MM.1S (cell line): Measurements from ENCODE around the gene SPRED2.

Source experiments
- DNase-seq: peaks from one replicate; pipeline ENCODE4 v3.0.0-alpha.2; 2015
- H2AFZ ChIP-seq: fragments of 300-600 bp; sonication (generic); 2 replicates; pipeline ENCODE4 v1.6.0; 2016; ENCODE audit warnings: antibody characterized with exemption, low read length
- H3F3A ChIP-seq: fragments of 300-600 bp; sonication (generic); 2 replicates; pipeline ENCODE4 v1.6.1; 2016; ENCODE audit warnings: mild to moderate bottlenecking, antibody characterized with exemption, low read length, moderate library complexity, mixed read lengths; ENCODE audit not compliant: insufficient read depth
- H3K27ac ChIP-seq: fragments of 300-600 bp; sonication (generic); 2 replicates; pipeline ENCODE4 v1.5.1; 2016; ENCODE audit warnings: mild to moderate bottlenecking, low read length
- H3K27me3 ChIP-seq: fragments of 300-600 bp; sonication (generic); replicated peaks from 2 replicates; pipeline ENCODE4 v1.6.0; 2016; ENCODE audit warnings: low read length; ENCODE audit not compliant: insufficient read depth
- H3K36me3 ChIP-seq: fragments of 300-600 bp; sonication (generic); replicated peaks from 2 replicates; pipeline ENCODE4 v1.6.1; 2016; ENCODE audit warnings: mild to moderate bottlenecking, low read length, mixed read lengths; ENCODE audit not compliant: insufficient read depth
- H3K4me1 ChIP-seq: fragments of 300-600 bp; sonication (generic); 2 replicates; pipeline ENCODE4 v1.6.1; 2016; ENCODE audit warnings: low read length, mixed read lengths
- H3K4me2 ChIP-seq: fragments of 300-600 bp; sonication (generic); 2 replicates; pipeline ENCODE4 v1.6.0; 2016; ENCODE audit warnings: low read depth, low read length
- H3K4me3 ChIP-seq: fragments of 300-600 bp; sonication (generic); 2 replicates; pipeline ENCODE4 v1.5.1; 2016; ENCODE audit warnings: low read length, mixed read lengths
- H3K79me2 ChIP-seq: fragments of 300-600 bp; sonication (generic); 2 replicates; pipeline ENCODE4 v1.6.1; 2016; ENCODE audit warnings: mixed run types, low read length, mixed read lengths
- H3K9ac ChIP-seq: fragments of 300-600 bp; sonication (generic); 2 replicates; pipeline ENCODE4 v1.6.1; 2016; ENCODE audit warnings: low read length, mixed read lengths
- H3K9me2 ChIP-seq: fragments of 300-600 bp; sonication (generic); replicated peaks from 2 replicates; pipeline ENCODE4 v1.6.1; 2016; ENCODE audit warnings: mild to moderate bottlenecking, low read length, mixed read lengths; ENCODE audit not compliant: insufficient read depth
- H3K9me3 ChIP-seq: fragments of 300-600 bp; sonication (generic); replicated peaks from 2 replicates; pipeline ENCODE4 v1.6.1; 2016; ENCODE audit warnings: mild to moderate bottlenecking, low read length, mixed read lengths; ENCODE audit not compliant: insufficient read depth
- H4K20me1 ChIP-seq: fragments of 300-600 bp; sonication (generic); 2 replicates; pipeline ENCODE4 v1.6.1; 2016; ENCODE audit warnings: mild to moderate bottlenecking, low read length, moderate library complexity, mixed read lengths; ENCODE audit not compliant: insufficient read depth
- EZH2 ChIP-seq: fragments of 300-600 bp; sonication (generic); optimal IDR thresholded peaks from 2 replicates; pipeline ENCODE3; 2017; ENCODE audit warnings: low read depth, mild to moderate bottlenecking, antibody characterized with exemption, low read length, mixed read lengths
- EZH2phosphoT487 ChIP-seq: fragments of 300-600 bp; sonication (generic); IDR thresholded peaks from 2 replicates; pipeline ENCODE4 v1.6.1; 2018; ENCODE audit warnings: antibody characterized with exemption, low read length
- TF ChIP-seq, protein P1 (sequence below): fragments of 300-600 bp; sonication (generic); IDR thresholded peaks from 2 replicates; pipeline ENCODE4 v1.5.1; 2016; ENCODE audit warnings: antibody characterized with exemption, low read length, mixed read lengths

Gene SPRED2

DNA sequence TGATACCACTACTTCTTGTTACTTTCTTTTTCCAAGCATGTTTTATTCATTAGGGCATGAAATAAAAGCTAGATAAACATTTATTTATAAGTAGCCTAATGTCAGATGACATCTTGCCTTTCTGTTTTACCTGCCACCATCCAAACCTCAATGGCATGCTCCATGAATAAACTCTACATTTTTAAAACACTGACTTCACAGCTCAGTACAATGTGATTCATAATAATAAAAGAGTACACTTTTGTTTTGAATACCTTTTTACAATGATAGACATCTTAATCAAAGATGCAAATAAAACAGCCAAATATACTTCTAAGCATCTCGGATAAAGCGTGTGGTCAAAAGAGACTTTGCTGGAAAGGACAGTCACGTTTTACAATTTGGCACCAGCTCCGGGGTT lies 88.2 kb downstream of the SPRED2 start:
- TF ChIP-seq EZH2phosphoT487 (no peak), EZH2 (no peak)
- TF ChIP-seq, protein P1, sequence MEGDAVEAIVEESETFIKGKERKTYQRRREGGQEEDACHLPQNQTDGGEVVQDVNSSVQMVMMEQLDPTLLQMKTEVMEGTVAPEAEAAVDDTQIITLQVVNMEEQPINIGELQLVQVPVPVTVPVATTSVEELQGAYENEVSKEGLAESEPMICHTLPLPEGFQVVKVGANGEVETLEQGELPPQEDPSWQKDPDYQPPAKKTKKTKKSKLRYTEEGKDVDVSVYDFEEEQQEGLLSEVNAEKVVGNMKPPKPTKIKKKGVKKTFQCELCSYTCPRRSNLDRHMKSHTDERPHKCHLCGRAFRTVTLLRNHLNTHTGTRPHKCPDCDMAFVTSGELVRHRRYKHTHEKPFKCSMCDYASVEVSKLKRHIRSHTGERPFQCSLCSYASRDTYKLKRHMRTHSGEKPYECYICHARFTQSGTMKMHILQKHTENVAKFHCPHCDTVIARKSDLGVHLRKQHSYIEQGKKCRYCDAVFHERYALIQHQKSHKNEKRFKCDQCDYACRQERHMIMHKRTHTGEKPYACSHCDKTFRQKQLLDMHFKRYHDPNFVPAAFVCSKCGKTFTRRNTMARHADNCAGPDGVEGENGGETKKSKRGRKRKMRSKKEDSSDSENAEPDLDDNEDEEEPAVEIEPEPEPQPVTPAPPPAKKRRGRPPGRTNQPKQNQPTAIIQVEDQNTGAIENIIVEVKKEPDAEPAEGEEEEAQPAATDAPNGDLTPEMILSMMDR: no peak
- Histone ChIP-seq H3K4me1 (no peaks in the 10 kb centered on the region), H3K4me3 (no peak overlapping the region), H3K27ac (no peak overlapping the region), H3K9me3 (no peaks in the 10 kb centered on the region), H3F3A (no peaks in the 10 kb centered on the region; the same call in 1 of the 2 replicates), H3K27me3 (no peaks in the 10 kb centered on the region), H3K9me2 (no peaks in the 10 kb centered on the region), H2AFZ (no peak overlapping the region), H3K4me2 (no peak overlapping the region), H4K20me1 (no peaks in the 10 kb centered on the region; the same call in 1 of the 2 replicates), H3K9ac (no peak overlapping the region), H3K36me3 (no peaks in the 10 kb centered on the region), H3K79me2 (peaks cover 67% of the 10 kb centered on the region)
- DNase-seq: no peak

DNA sequence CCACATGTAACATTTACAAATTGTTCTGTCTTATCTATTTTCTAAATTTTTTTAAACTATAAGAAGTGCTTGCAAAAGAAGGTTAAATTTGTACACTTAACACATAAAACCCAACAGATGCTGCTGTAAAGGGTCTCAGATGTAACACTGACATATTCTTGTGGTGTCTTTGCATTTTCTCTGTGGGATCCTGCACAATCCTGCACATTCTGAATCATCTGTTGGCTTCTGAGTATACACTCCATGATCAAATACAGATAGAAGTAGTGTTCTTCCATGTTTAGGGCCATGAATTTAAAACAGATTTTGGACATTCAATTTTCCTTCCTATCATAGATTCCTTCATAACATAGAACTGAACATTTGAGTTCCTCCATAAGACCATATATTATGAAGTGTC lies 89.0 kb downstream of the SPRED2 start:
- peaks cover 59% of the 10 kb centered on the region for H3K79me2 ChIP-seq
- H3K4me2 ChIP-seq: no peak overlapping the region
- no peaks in the 10 kb centered on the region for H3K27me3 ChIP-seq
- no peaks in the 10 kb centered on the region for H3K9me2 ChIP-seq
- H3K4me3 ChIP-seq: no peak overlapping the region
- DNase-seq: no peak
- no peaks in the 10 kb centered on the region for H3K36me3 ChIP-seq
- H3F3A ChIP-seq: no peaks in the 10 kb centered on the region; the same call in 1 of the 2 replicates
- H3K27ac ChIP-seq: no peak overlapping the region
- H3K9me3 ChIP-seq: no peaks in the 10 kb centered on the region
- H2AFZ ChIP-seq: no peak overlapping the region
- no peak for TF ChIP-seq EZH2phosphoT487
- TF ChIP-seq EZH2: no peak
- TF ChIP-seq, protein P1: no peak
- H4K20me1 ChIP-seq: no peaks in the 10 kb centered on the region; the same call in 1 of the 2 replicates
- H3K4me1 ChIP-seq: no peaks in the 10 kb centered on the region
- H3K9ac ChIP-seq: no peak overlapping the region

DNA sequence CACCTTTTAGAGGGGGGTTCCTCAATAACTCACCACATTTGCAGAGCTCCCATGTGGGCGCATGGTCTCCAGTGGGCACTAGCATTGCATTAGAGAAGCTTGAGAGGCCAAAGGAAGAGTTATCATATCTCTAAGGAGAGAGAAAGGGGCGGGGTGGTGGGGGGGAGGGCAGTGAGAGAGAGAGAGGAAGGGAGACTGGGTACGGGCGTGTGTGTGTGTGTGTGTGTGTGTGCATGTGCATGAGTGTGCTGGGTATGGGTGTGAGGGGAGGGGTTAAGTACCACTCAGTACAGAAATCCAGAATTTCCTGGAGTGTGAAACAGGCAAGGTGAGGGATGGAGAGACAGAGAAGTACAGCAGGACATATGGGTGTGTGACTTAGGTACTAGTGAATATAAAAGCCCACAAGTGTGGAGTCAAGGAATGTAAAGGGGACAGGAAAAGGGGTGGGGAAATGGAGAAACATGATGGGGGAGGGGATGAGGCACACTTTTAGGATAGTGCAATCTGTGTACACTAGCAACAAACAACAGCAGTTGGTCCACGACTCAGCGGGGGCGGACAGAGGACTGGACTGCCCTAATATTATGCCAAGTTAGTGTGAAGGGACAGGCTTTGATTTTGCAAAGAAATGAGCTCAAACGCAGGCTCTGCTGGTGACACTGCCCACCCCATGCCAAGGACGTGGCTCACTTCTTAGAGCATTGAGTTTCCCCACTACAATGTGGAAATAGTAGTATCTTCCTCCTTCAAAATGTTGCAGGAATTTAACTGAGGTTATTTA lies 91.3 kb downstream of the SPRED2 start:
- Histone ChIP-seq H3K27ac (no peak overlapping the region), H4K20me1 (no peaks in the 10 kb centered on the region), H3K4me1 (no peaks in the 10 kb centered on the region), H3K4me2 (no peak overlapping the region), H2AFZ (no peak overlapping the region), H3K79me2 (peaks cover 36% of the 10 kb centered on the region), H3K36me3 (no peaks in the 10 kb centered on the region), H3F3A (no peaks in the 10 kb centered on the region; the same call in 1 of the 2 replicates), H3K9me3 (no peaks in the 10 kb centered on the region), H3K4me3 (no peak overlapping the region), H3K27me3 (no peaks in the 10 kb centered on the region), H3K9ac (no peak overlapping the region), H3K9me2 (no peaks in the 10 kb centered on the region)
- TF ChIP-seq, protein P1: no peak
- no peak for DNase-seq
